T47D (cell line): ENCODE data around the gene PTCH1.

Source experiments
- DNase-seq, 2 experiments: peaks; one replicate each; pipeline versions ENCODE4 v3.0.0 to v3.0.0-alpha.2; 2011 to 2012; ENCODE audit warnings: low read depth in 1 of 2, low spot score in 1 of 2
- JUND ChIP-seq: IDR thresholded peaks from 2 replicates; pipeline ENCODE4 v1.6.1; 2012; ENCODE audit warnings: low read depth
- in situ Hi-C: cut with HindIII; loops from 2 replicates; pipeline ENCODE4 v1.10.0; 2016; ENCODE audit warnings: low sequenced_read_pairs, low pct_unique_long_range_greater_than_20kb

Gene PTCH1

GRCh38 chr9:95449016-95449415 is 67.8 kb downstream of the PTCH1 start:
- TF ChIP-seq JUND = no peak
- DNase-seq = no peak
- in situ Hi-C loops = no loop called here

GRCh38 chr9:95447660-95448420 is 68.9 kb downstream of the PTCH1 start:
- no peak for DNase-seq
- no peak for TF ChIP-seq JUND
- in situ Hi-C loops = no loop called here

GRCh38 chr9:95446984-95447383 is 69.8 kb downstream of the PTCH1 start:
- no peak for DNase-seq
- in situ Hi-C loops = no loop called here
- TF ChIP-seq JUND = no peak

- no peak for TF ChIP-seq JUND
- in situ Hi-C loops = no loop called here
- no peak for DNase-seq
Observed at GRCh38 chr9:95446259-95446658, 70.5 kb downstream of the PTCH1 start.

- no peak for TF ChIP-seq JUND
- no peak for DNase-seq
- in situ Hi-C loops = no loop called here
Observed at GRCh38 chr9:95444160-95444559, 72.6 kb downstream of the PTCH1 start.

GRCh38 chr9:95443301-95443700 is 73.5 kb downstream of the PTCH1 start:
- in situ Hi-C loops = no loop called here
- TF ChIP-seq JUND = no peak
- no peak for DNase-seq

- in situ Hi-C loops = no loop called here
- no peak for TF ChIP-seq JUND
- DNase-seq = no peak
Observed at GRCh38 chr9:95441081-95441480, 75.7 kb downstream of the PTCH1 start.

- in situ Hi-C loops = no loop called here
- TF ChIP-seq JUND = no peak
- no peak for DNase-seq
Observed at GRCh38 chr9:95440447-95440846, 76.3 kb downstream of the PTCH1 start.

GRCh38 chr9:95438561-95439357 is 78.0 kb downstream of the PTCH1 start:
- TF ChIP-seq JUND = no peak
- in situ Hi-C loops = no loop called here
- DNase-seq = no peak

GRCh38 chr9:95437559-95437958 is 79.2 kb downstream of the PTCH1 start:
- no peak for DNase-seq
- no peak for TF ChIP-seq JUND
- in situ Hi-C loops = no loop called here

- no peak for TF ChIP-seq JUND
- no peak for DNase-seq
- in situ Hi-C loops = no loop called here
Observed at GRCh38 chr9:95436416-95436815, 80.4 kb downstream of the PTCH1 start.

GRCh38 chr9:95435074-95435728 is 81.6 kb downstream of the PTCH1 start:
- DNase-seq = no peak
- in situ Hi-C loops = no loop called here
- TF ChIP-seq JUND = no peak
